Endothelial cell of umbilical vein (primary cell): Measurements from ENCODE around the gene PPHLN1.

ENCODE experiments used
- EZH2 ChIP-seq: IDR thresholded peaks from 2 replicates; pipeline ENCODE4 v1.6.1; 2012; ENCODE audit warnings: borderline replicate concordance, low read depth, mild to moderate bottlenecking, moderate library complexity, low read length, inconsistent platforms; ENCODE audit not compliant: severe bottlenecking
- GATA2 ChIP-seq: IDR thresholded peaks from 2 replicates; pipeline ENCODE4 v1.7.0; 2011; ENCODE audit warnings: low read depth, mild to moderate bottlenecking, moderate library complexity, mixed read lengths, low read length; ENCODE audit not compliant: insufficient read length, insufficient read depth
- MYC ChIP-seq: IDR thresholded peaks from one replicate; pipeline ENCODE4 v1.6.1; 2011; ENCODE audit warnings: mild to moderate bottlenecking, low read depth, low read length
- POLR2A ChIP-seq: IDR thresholded peaks from 2 replicates; pipeline ENCODE4 v1.6.1; 2012; ENCODE audit warnings: low read depth, mild to moderate bottlenecking, control low read depth, low read length
- POLR2AphosphoS5 ChIP-seq: IDR thresholded peaks from 2 replicates; pipeline ENCODE4 v1.6.1; 2012; ENCODE audit warnings: low read depth, mild to moderate bottlenecking, control low read depth, low read length, moderate library complexity; ENCODE audit not compliant: insufficient read depth
- TF ChIP-seq, protein P1 (sequence below): IDR thresholded peaks from 2 replicates; pipeline ENCODE4 v1.6.1; 2011; ENCODE audit not compliant: insufficient read depth, insufficient read length
- TF ChIP-seq, protein P2 (sequence below), 2 donors: IDR thresholded peaks; 1 replicate in 1 of 2; 2 replicates in 1 of 2; pipeline ENCODE4 v1.5.1; 2011; ENCODE audit warnings: low read length in 2 of 2, mild to moderate bottlenecking in 2 of 2, moderate library complexity in 2 of 2, control low read depth in 1 of 2, inconsistent platforms in 1 of 2, low read depth in 1 of 2; ENCODE audit not compliant: insufficient read depth in 1 of 2; ENCODE audit errors: extremely low read depth in 1 of 2

DNA sequence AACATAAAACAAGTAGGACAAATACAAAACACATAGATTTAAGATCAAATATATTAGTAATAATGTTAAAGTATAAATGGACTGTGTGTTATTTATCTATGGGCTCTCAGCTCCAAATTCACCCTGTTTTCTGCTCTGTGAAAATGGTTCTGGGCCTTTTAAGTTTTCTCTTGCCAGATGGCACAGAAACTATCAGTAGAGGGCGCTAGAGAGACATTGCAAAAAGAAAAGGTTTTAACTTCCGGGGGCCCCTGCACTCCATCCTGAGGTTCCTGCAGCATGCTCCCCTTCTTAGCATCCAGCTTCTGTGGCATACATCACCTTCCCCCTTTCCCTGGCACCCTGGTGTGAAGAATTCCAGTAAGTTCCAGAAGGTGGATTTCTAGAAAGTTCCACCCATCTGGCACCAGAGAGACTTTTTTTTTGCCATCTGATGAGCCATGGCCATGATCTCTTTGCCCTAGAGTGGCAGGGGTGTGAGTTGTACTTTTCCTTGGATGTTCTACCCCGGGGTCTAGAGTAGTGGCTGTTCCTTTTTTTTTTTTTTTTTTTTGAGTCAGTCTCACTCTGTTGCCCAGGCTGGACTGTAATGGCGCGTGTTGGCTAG is 29.4 kb upstream of the PPHLN1 start:
- TF ChIP-seq POLR2AphosphoS5, result no peak
- TF ChIP-seq, protein P1, sequence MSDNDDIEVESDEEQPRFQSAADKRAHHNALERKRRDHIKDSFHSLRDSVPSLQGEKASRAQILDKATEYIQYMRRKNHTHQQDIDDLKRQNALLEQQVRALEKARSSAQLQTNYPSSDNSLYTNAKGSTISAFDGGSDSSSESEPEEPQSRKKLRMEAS, result no peak
- TF ChIP-seq, protein P2, sequence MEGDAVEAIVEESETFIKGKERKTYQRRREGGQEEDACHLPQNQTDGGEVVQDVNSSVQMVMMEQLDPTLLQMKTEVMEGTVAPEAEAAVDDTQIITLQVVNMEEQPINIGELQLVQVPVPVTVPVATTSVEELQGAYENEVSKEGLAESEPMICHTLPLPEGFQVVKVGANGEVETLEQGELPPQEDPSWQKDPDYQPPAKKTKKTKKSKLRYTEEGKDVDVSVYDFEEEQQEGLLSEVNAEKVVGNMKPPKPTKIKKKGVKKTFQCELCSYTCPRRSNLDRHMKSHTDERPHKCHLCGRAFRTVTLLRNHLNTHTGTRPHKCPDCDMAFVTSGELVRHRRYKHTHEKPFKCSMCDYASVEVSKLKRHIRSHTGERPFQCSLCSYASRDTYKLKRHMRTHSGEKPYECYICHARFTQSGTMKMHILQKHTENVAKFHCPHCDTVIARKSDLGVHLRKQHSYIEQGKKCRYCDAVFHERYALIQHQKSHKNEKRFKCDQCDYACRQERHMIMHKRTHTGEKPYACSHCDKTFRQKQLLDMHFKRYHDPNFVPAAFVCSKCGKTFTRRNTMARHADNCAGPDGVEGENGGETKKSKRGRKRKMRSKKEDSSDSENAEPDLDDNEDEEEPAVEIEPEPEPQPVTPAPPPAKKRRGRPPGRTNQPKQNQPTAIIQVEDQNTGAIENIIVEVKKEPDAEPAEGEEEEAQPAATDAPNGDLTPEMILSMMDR (IDR thresholded peaks at IDR 0.05; ENCODE audit: extremely low read depth in 1 of 2, insufficient read depth in 1 of 2, low read depth in 1 of 2, low read length in 2 of 2), result peak; percentile 40 to 57
- no peak for TF ChIP-seq POLR2A
- TF ChIP-seq GATA2, result no peak
- TF ChIP-seq MYC, result no peak
- no peak for TF ChIP-seq EZH2
